DMS79 (cell line): ENCODE data around the gene SF3B5.
A peak's percentile ranks its signal among the peaks of the same experiment; 100 is the strongest.
"Not testable (repeated sequence)": the region's sequence is repeated elsewhere in the genome, so short reads cannot be mapped to it uniquely, and the experiment has no call there.

ENCODE experiments used
- DNase-seq: peaks from one replicate; lab custom pipeline; 2025; lab: John Stamatoyannopoulos, UW

The SF3B5 gene

GRCh38 chr6:144104898-144105487 is 9.6 kb upstream of the SF3B5 start:
- DNase-seq, result peak; percentile 23

- no peak for DNase-seq
These were observed 9.1 kb upstream of the SF3B5 start for GRCh38 chr6:144104488-144104887.

- DNase-seq, result no peak
These were observed 7.7 kb upstream of the SF3B5 start for GRCh38 chr6:144103026-144103563.

- DNase-seq, result no peak
These were observed 3.6 kb upstream of the SF3B5 start for GRCh38 chr6:144098993-144099392.

GRCh38 chr6:144094731-144095133 is 641 bp downstream of the SF3B5 start:
- DNase-seq, result no peak

- DNase-seq, result no peak
These were observed 1.7 kb downstream of the SF3B5 start for GRCh38 chr6:144093658-144094057.

GRCh38 chr6:144093236-144093635 is 2.1 kb downstream of the SF3B5 start:
- no peak for DNase-seq

- DNase-seq, result no peak
These were observed 5.0 kb downstream of the SF3B5 start for GRCh38 chr6:144090384-144090783.

GRCh38 chr6:144087789-144088426 is 7.5 kb downstream of the SF3B5 start:
- no peak for DNase-seq

- DNase-seq, result no peak
These were observed 8.4 kb downstream of the SF3B5 start for GRCh38 chr6:144086959-144087358.

GRCh38 chr6:144083172-144083571 is 12.2 kb downstream of the SF3B5 start:
- no peak for DNase-seq

GRCh38 chr6:144082412-144082811 is 13.0 kb downstream of the SF3B5 start:
- DNase-seq, result not testable (repeated sequence)

- DNase-seq, result no peak
These were observed 17.5 kb downstream of the SF3B5 start for GRCh38 chr6:144077871-144078270.

GRCh38 chr6:144075875-144076274 is 19.5 kb downstream of the SF3B5 start:
- DNase-seq, result no peak

- no peak for DNase-seq
These were observed 20.2 kb downstream of the SF3B5 start for GRCh38 chr6:144075187-144075586.

- no peak for DNase-seq
These were observed 22.3 kb downstream of the SF3B5 start for GRCh38 chr6:144073024-144073423.

GRCh38 chr6:144069506-144069905 is 25.9 kb downstream of the SF3B5 start:
- DNase-seq, result no peak

GRCh38 chr6:144068794-144069193 is 26.6 kb downstream of the SF3B5 start:
- no peak for DNase-seq

- no peak for DNase-seq
These were observed 28.5 kb downstream of the SF3B5 start for GRCh38 chr6:144066741-144067484.

GRCh38 chr6:144066255-144066654 is 29.1 kb downstream of the SF3B5 start:
- no peak for DNase-seq

- no peak for DNase-seq
These were observed 30.1 kb downstream of the SF3B5 start for GRCh38 chr6:144065213-144065660.

GRCh38 chr6:144064402-144065212 is 30.8 kb downstream of the SF3B5 start:
- no peak for DNase-seq
